ENCODE data around the gene NDUFS8. TPM values are rescaled to one million over a fixed set of nuclear protein-coding genes. Genes with fewer than 3 reads are reported as not detected.

NDUFS8 gene
- polyA plus RNA-seq, 1 donor from 2014 or later, result 169 TPM

- H2AFZ ChIP-seq (ENCODE audit: low read depth, low read length), result no peak overlapping the region
- no peak overlapping the region for H3K4me2 ChIP-seq (ENCODE audit: low read length)
- H4K20me1 ChIP-seq (ENCODE audit: insufficient read depth), result no peaks in the 10 kb centered on the region
- no peaks in the 10 kb centered on the region for H3K27me3 ChIP-seq (ENCODE audit: insufficient read depth, low read depth, low read length)
- no peaks in the 10 kb centered on the region for H3K36me3 ChIP-seq (ENCODE audit: insufficient read depth, low read length)
- H3F3A ChIP-seq (ENCODE audit: insufficient read depth, low read length, poor library complexity, severe bottlenecking), result no peaks in the 10 kb centered on the region
- TF ChIP-seq SMC3 (conservative IDR thresholded peaks at IDR 0.05; ENCODE audit: poor library complexity) (no peak), EP300 (conservative IDR thresholded peaks at IDR 0.05; ENCODE audit: poor library complexity, severe bottlenecking) (no peak), MXI1 (conservative IDR thresholded peaks at IDR 0.05; ENCODE audit: poor library complexity, severe bottlenecking) (no peak), POLR2AphosphoS5 (IDR thresholded peaks at IDR 0.05) (no peak)
- H3K4me3 ChIP-seq (ENCODE audit: low read length), result no peak overlapping the region
- no peaks in the 10 kb centered on the region for H3K9me2 ChIP-seq (ENCODE audit: insufficient read depth, low read length)
- H3K27ac ChIP-seq (ENCODE audit: low read length), result no peak overlapping the region
- no peaks in the 10 kb centered on the region for H3K9me3 ChIP-seq (ENCODE audit: low read length)
- no peaks in the 10 kb centered on the region for H3K79me2 ChIP-seq (replicated peaks; ENCODE audit: insufficient read depth, low read length)
- H3K9ac ChIP-seq (ENCODE audit: low read length), result no peak overlapping the region
Observed at GRCh38 chr11:68040957-68041591, 10.6 kb downstream of the NDUFS8 start.

DNA sequence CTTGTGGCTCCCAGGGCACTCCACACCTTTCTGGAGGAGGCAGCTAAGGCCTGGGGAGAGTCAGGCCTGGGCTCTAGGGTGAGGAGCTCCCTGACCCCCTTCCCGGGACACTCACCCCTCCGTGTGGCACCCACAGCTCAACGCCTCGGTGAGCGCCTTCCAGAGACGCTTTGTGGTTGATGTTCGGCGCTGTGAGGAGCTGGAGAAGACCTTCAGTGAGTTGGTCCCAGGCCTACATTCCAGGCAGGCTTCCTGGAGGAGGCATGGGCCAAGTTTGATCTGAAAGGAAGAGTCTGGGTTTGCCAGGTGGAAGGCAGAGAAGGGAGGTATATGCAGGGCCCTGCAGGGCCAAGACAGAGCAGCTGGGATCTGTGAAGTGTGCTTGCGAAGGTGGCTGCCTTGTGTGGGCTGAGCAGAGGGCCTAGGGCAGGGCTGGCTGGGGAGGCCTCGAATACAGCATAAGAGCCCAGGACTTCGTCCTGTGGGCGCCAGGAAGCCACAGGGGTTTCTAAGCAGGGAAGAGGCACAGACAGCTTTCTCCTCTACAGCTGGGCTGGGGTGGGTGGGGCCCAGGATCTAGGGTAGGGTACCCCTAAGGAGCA, 11.2 kb downstream of the NDUFS8 start:
- H3K4me3 ChIP-seq (ENCODE audit: low read length), result no peak overlapping the region
- H3K9ac ChIP-seq (ENCODE audit: low read length), result no peak overlapping the region
- TF ChIP-seq, protein P1, sequence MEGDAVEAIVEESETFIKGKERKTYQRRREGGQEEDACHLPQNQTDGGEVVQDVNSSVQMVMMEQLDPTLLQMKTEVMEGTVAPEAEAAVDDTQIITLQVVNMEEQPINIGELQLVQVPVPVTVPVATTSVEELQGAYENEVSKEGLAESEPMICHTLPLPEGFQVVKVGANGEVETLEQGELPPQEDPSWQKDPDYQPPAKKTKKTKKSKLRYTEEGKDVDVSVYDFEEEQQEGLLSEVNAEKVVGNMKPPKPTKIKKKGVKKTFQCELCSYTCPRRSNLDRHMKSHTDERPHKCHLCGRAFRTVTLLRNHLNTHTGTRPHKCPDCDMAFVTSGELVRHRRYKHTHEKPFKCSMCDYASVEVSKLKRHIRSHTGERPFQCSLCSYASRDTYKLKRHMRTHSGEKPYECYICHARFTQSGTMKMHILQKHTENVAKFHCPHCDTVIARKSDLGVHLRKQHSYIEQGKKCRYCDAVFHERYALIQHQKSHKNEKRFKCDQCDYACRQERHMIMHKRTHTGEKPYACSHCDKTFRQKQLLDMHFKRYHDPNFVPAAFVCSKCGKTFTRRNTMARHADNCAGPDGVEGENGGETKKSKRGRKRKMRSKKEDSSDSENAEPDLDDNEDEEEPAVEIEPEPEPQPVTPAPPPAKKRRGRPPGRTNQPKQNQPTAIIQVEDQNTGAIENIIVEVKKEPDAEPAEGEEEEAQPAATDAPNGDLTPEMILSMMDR (IDR thresholded peaks at IDR 0.05; ENCODE audit: poor library complexity, severe bottlenecking), result no peak
- TF ChIP-seq TAF1 (IDR thresholded peaks at IDR 0.05; ENCODE audit: low read depth), result no peak
- TF ChIP-seq MXI1 (conservative IDR thresholded peaks at IDR 0.05; ENCODE audit: poor library complexity, severe bottlenecking), result no peak
- TF ChIP-seq POLR2AphosphoS5 (IDR thresholded peaks at IDR 0.05), result no peak
- TF ChIP-seq SMC3 (conservative IDR thresholded peaks at IDR 0.05; ENCODE audit: poor library complexity), result no peak
- TF ChIP-seq RAD21 (conservative IDR thresholded peaks at IDR 0.05), result no peak
- no peak for TF ChIP-seq REST (IDR thresholded peaks at IDR 0.05; ENCODE audit: borderline replicate concordance)
- TF ChIP-seq EZH2 (IDR thresholded peaks at IDR 0.05; ENCODE audit: borderline replicate concordance, insufficient read depth, low read length, poor library complexity, severe bottlenecking), result no peak
- no peak for TF ChIP-seq EP300 (conservative IDR thresholded peaks at IDR 0.05; ENCODE audit: poor library complexity, severe bottlenecking)
- H3K9me3 ChIP-seq (ENCODE audit: low read length), result no peaks in the 10 kb centered on the region
- H3K27me3 ChIP-seq (ENCODE audit: insufficient read depth, low read depth, low read length), result no peaks in the 10 kb centered on the region
- no peaks in the 10 kb centered on the region for H3F3A ChIP-seq (ENCODE audit: insufficient read depth, low read length, poor library complexity, severe bottlenecking)
- H3K36me3 ChIP-seq (ENCODE audit: insufficient read depth, low read length), result no peaks in the 10 kb centered on the region
- H2AFZ ChIP-seq (ENCODE audit: low read depth, low read length), result no peak overlapping the region
- H4K20me1 ChIP-seq (ENCODE audit: insufficient read depth), result no peaks in the 10 kb centered on the region
- no peaks in the 10 kb centered on the region for H3K9me2 ChIP-seq (ENCODE audit: insufficient read depth, low read length)
- no peak overlapping the region for H3K27ac ChIP-seq (ENCODE audit: low read length)
- H3K79me2 ChIP-seq (replicated peaks; ENCODE audit: insufficient read depth, low read length), result no peaks in the 10 kb centered on the region
- H3K4me2 ChIP-seq (ENCODE audit: low read length), result no peak overlapping the region

Data from neural cell (in vitro differentiated cells).